Fibroblast of peridontal ligament (primary cell): Measurements from ENCODE around the gene KREMEN1.
A peak's percentile ranks its signal among the peaks of the same experiment; 100 is the strongest.

Experiments used
- DNase-seq: peaks from one replicate; pipeline ENCODE4 v3.0.0-alpha.2; 2010; ENCODE audit errors: extremely low read depth

The KREMEN1 gene

GRCh38 chr22:29205594-29206371, 132.9 kb downstream of the KREMEN1 start, which contains the start of gene EMID1:
Gene EMID1, plus strand, starts transcription at chr22:29205896. Its CDS starts 143 bp downstream, at chr22:29206039.
- DNase-seq: peak; percentile 4

- DNase-seq: no peak
These were observed 133.8 kb downstream of the KREMEN1 start for GRCh38 chr22:29206372-29207242.

GRCh38 chr22:29207243-29207550, 134.4 kb downstream of the KREMEN1 start:
- no peak for DNase-seq

- DNase-seq: no peak
These were observed 135.0 kb downstream of the KREMEN1 start for GRCh38 chr22:29207562-29208501.

GRCh38 chr22:29208502-29208862, 135.6 kb downstream of the KREMEN1 start:
- no peak for DNase-seq

- DNase-seq: no peak
These were observed 136.2 kb downstream of the KREMEN1 start for GRCh38 chr22:29208879-29209623.

GRCh38 chr22:29209624-29209929, 136.7 kb downstream of the KREMEN1 start:
- DNase-seq: no peak

GRCh38 chr22:29211066-29211465, 138.2 kb downstream of the KREMEN1 start:
- DNase-seq: no peak

- DNase-seq: no peak
These were observed 138.6 kb downstream of the KREMEN1 start for GRCh38 chr22:29211466-29211865.

GRCh38 chr22:29212743-29213142, 139.9 kb downstream of the KREMEN1 start:
- DNase-seq: no peak

- DNase-seq: no peak
These were observed 140.7 kb downstream of the KREMEN1 start for GRCh38 chr22:29213493-29213892.

- DNase-seq: no peak
These were observed 141.4 kb downstream of the KREMEN1 start for GRCh38 chr22:29214232-29214631.

GRCh38 chr22:29215012-29215860, 142.4 kb downstream of the KREMEN1 start:
- no peak for DNase-seq

- DNase-seq: no peak
These were observed 143.4 kb downstream of the KREMEN1 start for GRCh38 chr22:29216011-29216872.

GRCh38 chr22:29216873-29217666, 144.2 kb downstream of the KREMEN1 start:
- DNase-seq: peak; percentile 47
